Thyroid gland (tissue), 4 donors: ENCODE results near the gene LKAAEAR1. TPM values are rescaled to one million over a fixed set of nuclear protein-coding genes. Genes with fewer than 3 reads are reported as not detected.

Experiments used
- DNase-seq, 2 donors: peaks; one replicate each; pipeline ENCODE4 v3.0.0-alpha.2; 2019
- H3K27ac ChIP-seq, 3 donors: fragments of 200-600 bp; sonication (generic); 1 replicate in 2 of 3; 2 replicates in 1 of 3; pipeline ENCODE4 v1.5.1; 2016 to 2019; ENCODE audit warnings: mild to moderate bottlenecking in 1 of 3, moderate library complexity in 1 of 3
- H3K27me3 ChIP-seq: fragments of 200-600 bp; sonication (generic); one replicate; pipeline ENCODE4 v1.5.1; 2019
- H3K36me3 ChIP-seq, 2 donors: fragments of 200-600 bp; sonication (generic); one replicate each; pipeline ENCODE4 v1.5.1; 2016 to 2019
- H3K4me1 ChIP-seq, 2 donors: fragments of 200-600 bp; sonication (generic); one replicate each; pipeline ENCODE4 v1.5.1; 2017 to 2019
- H3K4me3 ChIP-seq, 3 donors: fragments of 200-600 bp; sonication (generic); replicated peaks in 1 of 3; 1 replicate in 2 of 3; 2 replicates in 1 of 3; pipeline ENCODE4 v1.5.1; 2016; ENCODE audit warnings: mild to moderate bottlenecking in 1 of 3
- H3K9me3 ChIP-seq: fragments of 200-600 bp; sonication (generic); one replicate; pipeline ENCODE4 v1.5.1; 2017
- POLR2A ChIP-seq, 2 donors: fragments of 450-650 bp; IDR thresholded peaks; one replicate each; pipeline ENCODE4 v1.6.1; 2017; ENCODE audit warnings: antibody characterized with exemption in 2 of 2, mild to moderate bottlenecking in 2 of 2, moderate library complexity in 1 of 2
- WGBS, 2 donors: methylation state at CpG; one replicate each; pipeline ENCODE4 v1.1.5; 2017; 5-methylcytosine and 5-hydroxymethylcytosine counted together
- intact Hi-C: fragments of 100-400 bp; cut with DNase I; formaldehyde crosslinking; loops from one replicate; pipeline ENCODE4 v1.15.1; 2023
- total RNA-seq, 4 donors: library from RNA; depleted of rRNA; stranded (reverse); fragments of >200 nt; gene quantifications; one replicate each; pipeline ENCODE4 v1.2.3, GENCODE V29; 2016
- TF ChIP-seq, protein P1 (sequence below), 6 experiments: fragments of 200-600 bp in 3 of 6; fragments of 450-650 bp in 3 of 6; sonication (generic) in 3 of 6; IDR thresholded peaks; one replicate each; pipeline ENCODE4 v1.5.1; 2016 to 2019; ENCODE audit warnings: antibody characterized with exemption in 6 of 6, mild to moderate bottlenecking in 2 of 6, inconsistent platforms in 1 of 6, moderate library complexity in 1 of 6

The LKAAEAR1 gene
- total RNA-seq, 4 donors from 2014 or later: 1.3 to 1.7 TPM; not detected in 2

DNA sequence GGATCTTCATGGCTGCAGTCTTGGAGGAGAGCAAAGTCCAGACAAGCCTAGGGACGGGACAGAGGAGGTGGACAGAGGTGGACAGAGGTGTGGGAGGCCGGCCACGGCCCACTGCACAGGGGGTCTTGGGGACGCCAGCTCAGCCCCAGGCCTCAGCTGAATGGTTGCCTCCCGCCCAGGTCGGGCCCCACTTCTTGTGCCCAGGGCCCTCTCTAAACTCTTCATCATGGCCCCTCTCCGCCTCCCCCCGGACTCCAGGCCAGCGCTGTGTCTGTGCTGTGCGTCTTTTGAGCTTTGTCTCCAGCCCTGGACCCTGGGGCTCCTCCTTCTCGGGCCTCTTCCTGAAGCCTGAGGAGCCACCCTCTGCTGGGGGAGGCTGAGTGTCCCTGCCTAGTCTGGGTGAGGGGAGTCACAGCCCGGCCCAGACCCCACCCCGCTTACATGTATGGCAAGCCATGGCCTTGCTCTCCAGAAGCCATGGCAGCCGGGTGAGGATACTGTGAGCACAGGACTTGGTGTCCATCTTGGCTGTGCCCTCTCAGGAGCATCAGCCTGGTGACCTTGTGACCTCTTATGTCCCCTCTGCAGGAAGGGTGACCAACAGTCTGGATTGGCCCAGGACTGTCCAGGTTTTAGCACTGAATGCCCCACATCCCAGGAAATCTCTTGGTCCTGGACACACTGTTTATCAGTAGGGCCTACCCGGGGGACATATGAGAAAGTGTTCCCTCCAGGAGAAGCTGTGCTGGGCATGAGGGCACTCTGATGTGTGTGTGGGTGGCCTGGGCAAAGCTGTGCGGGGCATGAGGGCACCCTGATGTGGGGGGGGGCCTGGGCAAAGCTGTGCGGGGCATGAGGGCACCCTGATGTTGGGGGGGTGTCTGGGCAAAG is 32.6 kb upstream of the LKAAEAR1 start:
- 83 to 88% methylated on average over 10 to 16 of the region's 17 CpGs for WGBS, 2 donors
- Histone ChIP-seq H3K4me1 (no peaks in the 10 kb centered on the region), H3K4me3 (no peak overlapping the region), H3K27me3 (no peaks in the 10 kb centered on the region), H3K27ac (no peak overlapping the region), H3K9me3 (no peaks in the 10 kb centered on the region), H3K36me3 (no peaks in the 10 kb centered on the region)
- intact Hi-C loops: no loop called here
- TF ChIP-seq POLR2A (IDR thresholded peaks at IDR 0.05): no peak
- TF ChIP-seq, protein P1, sequence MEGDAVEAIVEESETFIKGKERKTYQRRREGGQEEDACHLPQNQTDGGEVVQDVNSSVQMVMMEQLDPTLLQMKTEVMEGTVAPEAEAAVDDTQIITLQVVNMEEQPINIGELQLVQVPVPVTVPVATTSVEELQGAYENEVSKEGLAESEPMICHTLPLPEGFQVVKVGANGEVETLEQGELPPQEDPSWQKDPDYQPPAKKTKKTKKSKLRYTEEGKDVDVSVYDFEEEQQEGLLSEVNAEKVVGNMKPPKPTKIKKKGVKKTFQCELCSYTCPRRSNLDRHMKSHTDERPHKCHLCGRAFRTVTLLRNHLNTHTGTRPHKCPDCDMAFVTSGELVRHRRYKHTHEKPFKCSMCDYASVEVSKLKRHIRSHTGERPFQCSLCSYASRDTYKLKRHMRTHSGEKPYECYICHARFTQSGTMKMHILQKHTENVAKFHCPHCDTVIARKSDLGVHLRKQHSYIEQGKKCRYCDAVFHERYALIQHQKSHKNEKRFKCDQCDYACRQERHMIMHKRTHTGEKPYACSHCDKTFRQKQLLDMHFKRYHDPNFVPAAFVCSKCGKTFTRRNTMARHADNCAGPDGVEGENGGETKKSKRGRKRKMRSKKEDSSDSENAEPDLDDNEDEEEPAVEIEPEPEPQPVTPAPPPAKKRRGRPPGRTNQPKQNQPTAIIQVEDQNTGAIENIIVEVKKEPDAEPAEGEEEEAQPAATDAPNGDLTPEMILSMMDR (IDR thresholded peaks at IDR 0.05): no peak
- no peak for DNase-seq

DNA sequence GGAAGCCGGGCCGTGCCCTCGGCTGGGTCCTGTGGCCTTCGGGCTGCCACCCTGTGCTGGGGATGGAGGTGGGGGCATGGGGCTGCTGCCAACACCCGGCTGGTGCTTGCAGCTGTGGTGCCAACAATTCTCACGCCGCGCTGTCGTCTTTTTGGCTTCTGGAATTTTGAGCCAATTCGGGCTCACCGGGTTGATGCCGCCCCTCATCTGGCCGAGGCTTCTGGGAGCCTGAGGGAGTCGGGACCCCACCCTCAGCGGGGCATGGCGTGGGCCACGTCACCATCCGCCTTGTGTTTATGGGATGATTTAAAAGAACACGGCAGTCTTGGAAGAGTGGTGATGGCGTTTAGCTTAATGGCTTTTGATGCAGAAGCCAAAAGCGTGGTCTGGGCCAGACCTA is 31.8 kb upstream of the LKAAEAR1 start:
- WGBS, 2 donors: 85 to 89% methylated on average over 10 to 17 of the region's 21 CpGs
- Histone ChIP-seq H3K36me3 (no peaks in the 10 kb centered on the region), H3K27ac (no peak overlapping the region), H3K9me3 (no peaks in the 10 kb centered on the region), H3K27me3 (no peaks in the 10 kb centered on the region), H3K4me1 (no peaks in the 10 kb centered on the region), H3K4me3 (no peak overlapping the region)
- intact Hi-C loops: no loop called here
- TF ChIP-seq, protein P1 (IDR thresholded peaks at IDR 0.05): no peak
- TF ChIP-seq POLR2A (IDR thresholded peaks at IDR 0.05): no peak
- DNase-seq: no peak

DNA sequence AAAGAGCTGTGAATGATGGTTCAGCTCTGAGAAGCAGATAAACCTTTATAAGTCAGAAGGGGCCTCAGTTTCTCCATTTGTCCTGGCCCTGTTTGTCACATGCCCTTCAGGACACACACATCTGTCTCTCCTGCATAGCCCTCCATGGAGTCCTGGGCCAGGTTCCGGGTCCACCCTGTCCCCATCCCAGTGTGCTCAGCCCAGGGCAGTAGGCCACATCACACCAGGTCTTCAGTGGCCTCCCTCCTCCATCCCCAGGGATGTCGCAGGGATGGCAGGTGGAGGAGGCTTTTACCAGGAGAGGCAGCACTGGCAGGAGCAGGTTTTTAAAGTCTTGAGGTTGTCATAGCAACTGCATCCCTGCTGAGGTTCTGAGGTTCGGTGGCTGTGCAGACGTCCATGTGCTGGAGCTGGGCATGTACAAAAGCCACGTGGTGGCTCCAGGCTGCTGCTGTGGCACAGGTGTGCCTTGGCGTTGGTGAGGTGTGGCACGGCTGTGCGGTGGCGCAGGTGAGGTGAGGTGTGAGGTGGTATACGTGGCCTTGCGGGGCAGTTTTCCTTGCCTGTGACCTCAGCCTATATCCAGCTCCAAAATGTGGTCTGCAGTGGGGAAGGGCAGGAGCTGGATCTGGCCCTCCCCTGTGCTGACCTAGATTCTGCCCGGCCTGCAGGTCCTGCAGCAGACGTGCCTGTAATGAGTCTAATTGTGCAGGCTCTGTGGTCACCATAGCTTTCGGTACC is 31.1 kb upstream of the LKAAEAR1 start:
- no peaks in the 10 kb centered on the region for H3K4me1 ChIP-seq
- no peaks in the 10 kb centered on the region for H3K27me3 ChIP-seq
- no peak overlapping the region for H3K27ac ChIP-seq
- WGBS, 2 donors: 83 to 88% methylated on average over 12 to 14 of the region's 14 CpGs
- H3K9me3 ChIP-seq: no peaks in the 10 kb centered on the region
- DNase-seq: no peak
- intact Hi-C loops: no loop called here
- TF ChIP-seq, protein P1 (IDR thresholded peaks at IDR 0.05): no peak
- no peak for TF ChIP-seq POLR2A (IDR thresholded peaks at IDR 0.05)
- no peak overlapping the region for H3K4me3 ChIP-seq
- H3K36me3 ChIP-seq: no peaks in the 10 kb centered on the region

DNA sequence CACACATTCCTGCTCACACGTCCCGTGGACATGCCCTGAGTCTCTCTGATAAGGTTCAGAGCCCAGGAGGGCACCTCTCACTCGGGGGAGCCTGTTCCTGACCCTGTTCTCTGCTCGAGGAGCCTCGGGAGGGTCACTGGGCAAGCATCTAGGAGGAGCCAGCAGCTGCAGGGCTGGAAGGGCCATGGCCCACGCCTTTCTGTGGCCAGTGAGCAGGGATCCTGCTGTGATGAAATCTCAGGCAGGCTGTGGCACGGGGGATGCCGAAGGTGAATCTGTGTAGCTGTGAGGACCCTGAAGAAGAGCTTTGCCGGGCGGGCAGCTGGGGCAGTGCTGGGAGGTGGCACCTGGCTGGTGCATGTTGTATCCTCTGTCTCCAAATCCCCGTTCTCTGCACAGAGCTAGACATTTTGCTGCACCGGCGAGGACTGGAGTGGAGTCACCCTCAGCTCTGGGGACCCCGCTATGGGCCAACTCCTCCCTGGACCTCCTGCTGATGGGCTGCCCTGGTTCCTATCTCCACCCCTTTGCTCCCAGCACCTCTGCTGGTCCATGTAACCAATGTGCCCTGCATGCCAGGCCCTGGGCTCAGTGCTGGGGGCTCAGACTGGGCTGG is 30.3 kb upstream of the LKAAEAR1 start:
- no peak overlapping the region for H3K27ac ChIP-seq
- 66 to 79% methylated on average over 9 to 14 of the region's 14 CpGs for WGBS, 2 donors
- intact Hi-C loops: no loop called here
- H3K36me3 ChIP-seq: no peaks in the 10 kb centered on the region
- no peak for TF ChIP-seq POLR2A (IDR thresholded peaks at IDR 0.05)
- TF ChIP-seq, protein P1 (IDR thresholded peaks at IDR 0.05): no peak
- H3K4me1 ChIP-seq: no peaks in the 10 kb centered on the region
- H3K4me3 ChIP-seq: no peak overlapping the region
- no peaks in the 10 kb centered on the region for H3K9me3 ChIP-seq
- DNase-seq: no peak
- no peaks in the 10 kb centered on the region for H3K27me3 ChIP-seq
